ENCODE results near the gene MTHFD1L.
"Not testable (repeated sequence)": the region's sequence is repeated elsewhere in the genome, so short reads cannot be mapped to it uniquely, and the experiment has no call there.

Gene MTHFD1L

DNA sequence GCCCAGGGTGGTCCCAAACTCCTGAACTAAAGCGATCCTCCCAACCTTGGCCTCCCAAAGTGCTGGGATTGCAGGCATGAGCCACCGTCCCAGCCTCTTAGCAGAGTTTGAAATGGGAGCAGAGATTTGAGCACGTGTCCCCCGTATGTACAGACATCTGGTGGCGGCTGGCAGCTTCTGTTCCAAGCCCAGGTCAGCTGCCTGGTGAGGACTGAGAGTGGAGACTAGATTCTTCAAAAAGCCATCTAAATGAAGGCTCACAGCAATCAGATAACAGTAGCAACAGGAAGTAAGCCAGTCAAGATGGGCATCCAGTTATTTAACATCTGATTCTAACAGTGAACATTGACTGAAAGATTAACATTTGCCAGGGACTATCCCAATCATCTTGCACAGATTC is 246.2 kb downstream of the MTHFD1L start:
- Histone ChIP-seq H3K27ac (no peak overlapping the region), H3K36me3 (no peaks in the 10 kb centered on the region), H3K4me3 (ENCODE audit: low read depth, low read length) (no peak overlapping the region), H3K27me3 (ENCODE audit: insufficient read depth, low read depth, severe bottlenecking) (no peaks in the 10 kb centered on the region), H3K9me3 (ENCODE audit: severe bottlenecking) (no peaks in the 10 kb centered on the region)
- TF ChIP-seq, protein P1, sequence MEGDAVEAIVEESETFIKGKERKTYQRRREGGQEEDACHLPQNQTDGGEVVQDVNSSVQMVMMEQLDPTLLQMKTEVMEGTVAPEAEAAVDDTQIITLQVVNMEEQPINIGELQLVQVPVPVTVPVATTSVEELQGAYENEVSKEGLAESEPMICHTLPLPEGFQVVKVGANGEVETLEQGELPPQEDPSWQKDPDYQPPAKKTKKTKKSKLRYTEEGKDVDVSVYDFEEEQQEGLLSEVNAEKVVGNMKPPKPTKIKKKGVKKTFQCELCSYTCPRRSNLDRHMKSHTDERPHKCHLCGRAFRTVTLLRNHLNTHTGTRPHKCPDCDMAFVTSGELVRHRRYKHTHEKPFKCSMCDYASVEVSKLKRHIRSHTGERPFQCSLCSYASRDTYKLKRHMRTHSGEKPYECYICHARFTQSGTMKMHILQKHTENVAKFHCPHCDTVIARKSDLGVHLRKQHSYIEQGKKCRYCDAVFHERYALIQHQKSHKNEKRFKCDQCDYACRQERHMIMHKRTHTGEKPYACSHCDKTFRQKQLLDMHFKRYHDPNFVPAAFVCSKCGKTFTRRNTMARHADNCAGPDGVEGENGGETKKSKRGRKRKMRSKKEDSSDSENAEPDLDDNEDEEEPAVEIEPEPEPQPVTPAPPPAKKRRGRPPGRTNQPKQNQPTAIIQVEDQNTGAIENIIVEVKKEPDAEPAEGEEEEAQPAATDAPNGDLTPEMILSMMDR (IDR thresholded peaks at IDR 0.05; ENCODE audit: low read depth, low read length): no peak
- DNase-seq: no peak

- TF ChIP-seq, protein P1 (IDR thresholded peaks at IDR 0.05; ENCODE audit: low read depth, low read length): no peak
- Histone ChIP-seq H3K36me3 (no peaks in the 10 kb centered on the region), H3K27ac (no peak overlapping the region), H3K9me3 (ENCODE audit: severe bottlenecking) (no peaks in the 10 kb centered on the region), H3K27me3 (ENCODE audit: insufficient read depth, low read depth, severe bottlenecking) (no peaks in the 10 kb centered on the region), H3K4me3 (ENCODE audit: low read depth, low read length) (no peak overlapping the region)
- no peak for DNase-seq
Measured at GRCh38 chr6:151112130-151112529, 246.6 kb downstream of the MTHFD1L start.

DNA sequence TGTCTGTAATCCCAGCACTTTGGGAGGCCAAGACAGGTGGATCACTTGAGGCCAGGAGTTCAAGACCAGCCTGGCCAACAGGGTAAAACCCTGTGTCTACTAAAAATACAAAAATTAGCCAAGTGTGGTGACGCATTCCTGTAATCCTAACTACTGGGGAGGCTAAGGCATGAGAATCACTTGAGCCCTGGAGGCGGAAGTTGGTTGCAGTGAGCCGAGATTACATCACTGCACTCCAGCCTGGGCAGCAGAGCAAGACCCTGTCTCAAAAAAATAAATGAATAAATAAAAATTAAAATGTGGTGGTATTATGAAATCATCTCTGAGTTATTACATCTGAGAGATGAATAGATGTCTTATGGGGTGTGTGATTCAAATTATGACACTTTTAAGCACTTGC is 247.4 kb downstream of the MTHFD1L start:
- H3K27ac ChIP-seq; H3K4me3 ChIP-seq (ENCODE audit: low read depth, low read length); DNase-seq; H3K27me3 ChIP-seq (ENCODE audit: insufficient read depth, low read depth, severe bottlenecking); H3K36me3 ChIP-seq; H3K9me3 ChIP-seq (ENCODE audit: severe bottlenecking): not testable (repeated sequence)

GRCh38 chr6:151113641-151114040 is 248.1 kb downstream of the MTHFD1L start:
- Histone ChIP-seq H3K27ac (no peak overlapping the region), H3K4me3 (ENCODE audit: low read depth, low read length) (no peak overlapping the region), H3K9me3 (ENCODE audit: severe bottlenecking) (no peaks in the 10 kb centered on the region), H3K36me3 (no peaks in the 10 kb centered on the region), H3K27me3 (ENCODE audit: insufficient read depth, low read depth, severe bottlenecking) (no peaks in the 10 kb centered on the region)
- no peak for DNase-seq
- TF ChIP-seq, protein P1 (IDR thresholded peaks at IDR 0.05; ENCODE audit: low read depth, low read length): no peak

DNA sequence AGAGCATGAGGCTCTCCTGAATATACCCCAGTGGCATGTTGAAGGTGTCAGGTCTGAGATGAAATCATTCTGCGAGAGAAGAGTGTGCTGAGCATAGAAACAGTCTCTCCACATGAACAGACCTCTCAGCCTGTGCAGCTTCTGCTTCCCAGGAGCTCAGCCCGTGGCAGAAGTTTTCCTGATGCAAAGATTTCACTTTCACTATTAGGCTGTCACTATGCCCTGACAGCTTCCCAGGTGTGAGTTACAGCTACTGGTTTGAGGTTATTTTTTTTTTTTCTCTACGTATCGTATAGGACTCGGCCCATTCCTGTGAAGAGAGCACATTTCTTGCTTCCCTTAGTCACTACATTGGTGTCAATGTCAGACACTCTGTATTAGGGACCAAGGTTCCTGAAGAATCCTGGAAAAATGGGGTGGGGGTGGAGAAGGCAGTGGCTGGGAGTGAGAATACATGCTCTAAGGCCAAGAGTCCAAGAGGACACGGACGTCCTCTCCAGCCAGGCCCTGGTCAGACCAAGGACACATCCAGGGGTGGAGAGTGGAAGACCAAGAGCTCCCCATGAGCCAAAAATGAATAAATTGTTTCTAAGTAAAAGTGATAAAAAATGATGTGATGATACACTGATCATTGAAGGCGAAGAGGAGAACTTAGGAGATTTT is 253.1 kb downstream of the MTHFD1L start:
- DNase-seq: no peak
- Histone ChIP-seq H3K27me3 (ENCODE audit: insufficient read depth, low read depth, severe bottlenecking) (no peaks in the 10 kb centered on the region), H3K27ac (no peak overlapping the region), H3K9me3 (ENCODE audit: severe bottlenecking) (no peaks in the 10 kb centered on the region), H3K36me3 (no peaks in the 10 kb centered on the region), H3K4me3 (ENCODE audit: low read depth, low read length) (no peak overlapping the region)
- TF ChIP-seq, protein P1 (IDR thresholded peaks at IDR 0.05; ENCODE audit: low read depth, low read length): no peak

DNA sequence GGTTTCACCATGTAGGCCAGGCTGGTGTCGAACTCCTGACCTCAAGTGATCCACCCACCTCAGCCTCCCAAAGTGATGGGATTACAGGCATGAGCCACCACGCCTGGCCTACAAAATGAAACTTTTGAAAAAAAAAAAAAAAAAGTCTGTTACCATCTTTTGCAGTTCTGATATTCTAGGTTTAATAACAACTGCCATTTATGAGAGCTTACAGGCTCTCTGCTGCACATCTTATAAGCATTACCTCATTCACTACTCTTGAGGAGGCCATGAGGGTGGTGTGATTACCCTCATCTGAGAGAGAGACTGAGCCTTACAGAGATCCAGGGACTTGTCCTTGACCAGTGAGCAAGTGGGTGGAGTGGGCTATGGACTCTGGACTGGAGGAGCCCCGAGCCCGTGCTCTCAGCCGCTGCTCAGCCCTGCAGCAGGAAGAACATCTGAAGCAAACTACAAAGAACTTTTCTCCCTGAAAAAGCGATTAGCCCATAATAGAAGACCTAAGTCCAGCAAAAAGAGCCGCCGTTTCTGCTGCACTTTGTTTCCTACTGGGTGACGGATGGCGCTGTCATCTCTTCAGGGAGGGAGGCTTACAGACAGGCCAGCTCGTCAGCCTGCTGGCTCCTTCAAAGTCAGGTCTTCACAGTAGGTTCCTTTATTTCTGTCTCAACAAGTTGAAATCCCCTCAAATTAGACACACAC is 254.5 kb downstream of the MTHFD1L start:
- TF ChIP-seq, protein P1 (IDR thresholded peaks at IDR 0.05; ENCODE audit: low read depth, low read length): no peak
- Histone ChIP-seq H3K27me3 (ENCODE audit: insufficient read depth, low read depth, severe bottlenecking) (no peaks in the 10 kb centered on the region), H3K36me3 (no peaks in the 10 kb centered on the region), H3K9me3 (ENCODE audit: severe bottlenecking) (no peaks in the 10 kb centered on the region), H3K4me3 (ENCODE audit: low read depth, low read length) (no peak overlapping the region), H3K27ac (peak overlapping the region; percentile 58)
- DNase-seq: peak; percentile 44

Data from WERI-Rb-1 (cell line).